Measurements from ENCODE around the gene FKBP2.
A peak's percentile ranks its signal among the peaks of the same experiment; 100 is the strongest.

The FKBP2 gene

GRCh38 chr11:64255135-64256128 is 14.5 kb downstream of the FKBP2 start:
- H3K27ac ChIP-seq (ENCODE audit: extremely low read depth, low read depth, low read length): no peak overlapping the region
- TF ChIP-seq ZNF184 (tag by site-specific recombination; IDR thresholded peaks at IDR 0.05) (no peak), ZSCAN23 (tag by site-specific recombination; IDR thresholded peaks at IDR 0.05) (no peak), KLF1 (tag by site-specific recombination; IDR thresholded peaks at IDR 0.05) (peak; percentile 96), BCL11B (tag by site-specific recombination; IDR thresholded peaks at IDR 0.05; ENCODE audit: low read depth) (peak; percentile 74; the same call in 1 of the 2 replicates)
- peaks cover 0 to 52% of the 10 kb centered on the region in 2 experiments; a peak in 2 of 3 replicates for H3K36me3 ChIP-seq (ENCODE audit: control insufficient read depth in 2 of 2, insufficient read depth in 1 of 2, low read length in 2 of 2)
- no peak overlapping the region for H3K4me3 ChIP-seq (ENCODE audit: low read depth, low read length)
- ChIA-PET POLR2A (interaction anchor here (0.9 to 1.6 kb wide), 6 partner anchors 11 to 16 kb away, joined by 3 to 6 read pairs (median 3); no protein-coding TSS in a partner anchor), CTCF (interaction anchor here (0.6 to 1.9 kb wide), 9 partner anchors 9 to 1967 kb away, joined by 3 to 5 read pairs (median 3); partner anchors contain the start of gene PPP1R14B)
- no peaks in the 10 kb centered on the region for H3K9me3 ChIP-seq (ENCODE audit: control insufficient read depth, insufficient read depth, low read depth, low read length)
- peaks cover 10% of the 10 kb centered on the region for H3K4me1 ChIP-seq (ENCODE audit: control insufficient read depth, insufficient read depth, low read length)

GRCh38 chr11:64256300-64256699 is 15.4 kb downstream of the FKBP2 start:
- TF ChIP-seq ZNF449 (tag by site-specific recombination; IDR thresholded peaks at IDR 0.05): peak; percentile 83
- TF ChIP-seq, protein P1, sequence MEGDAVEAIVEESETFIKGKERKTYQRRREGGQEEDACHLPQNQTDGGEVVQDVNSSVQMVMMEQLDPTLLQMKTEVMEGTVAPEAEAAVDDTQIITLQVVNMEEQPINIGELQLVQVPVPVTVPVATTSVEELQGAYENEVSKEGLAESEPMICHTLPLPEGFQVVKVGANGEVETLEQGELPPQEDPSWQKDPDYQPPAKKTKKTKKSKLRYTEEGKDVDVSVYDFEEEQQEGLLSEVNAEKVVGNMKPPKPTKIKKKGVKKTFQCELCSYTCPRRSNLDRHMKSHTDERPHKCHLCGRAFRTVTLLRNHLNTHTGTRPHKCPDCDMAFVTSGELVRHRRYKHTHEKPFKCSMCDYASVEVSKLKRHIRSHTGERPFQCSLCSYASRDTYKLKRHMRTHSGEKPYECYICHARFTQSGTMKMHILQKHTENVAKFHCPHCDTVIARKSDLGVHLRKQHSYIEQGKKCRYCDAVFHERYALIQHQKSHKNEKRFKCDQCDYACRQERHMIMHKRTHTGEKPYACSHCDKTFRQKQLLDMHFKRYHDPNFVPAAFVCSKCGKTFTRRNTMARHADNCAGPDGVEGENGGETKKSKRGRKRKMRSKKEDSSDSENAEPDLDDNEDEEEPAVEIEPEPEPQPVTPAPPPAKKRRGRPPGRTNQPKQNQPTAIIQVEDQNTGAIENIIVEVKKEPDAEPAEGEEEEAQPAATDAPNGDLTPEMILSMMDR (tag by site-specific recombination; IDR thresholded peaks at IDR 0.05): no peak
- H3K4me1 ChIP-seq (ENCODE audit: control insufficient read depth, insufficient read depth, low read length): peaks cover 5% of the 10 kb centered on the region
- POLR2A ChIA-PET: interaction anchor here (0.9 to 1.6 kb wide), 4 partner anchors 12 to 15 kb away, joined by 3 to 6 read pairs (median 4); no protein-coding TSS in a partner anchor
- H3K27ac ChIP-seq (ENCODE audit: extremely low read depth, low read depth, low read length): no peak overlapping the region
- H3K36me3 ChIP-seq (ENCODE audit: control insufficient read depth in 2 of 2, insufficient read depth in 1 of 2, low read length in 2 of 2): peaks cover 0 to 57% of the 10 kb centered on the region in 2 experiments; a peak in 2 of 3 replicates
- no peak overlapping the region for H3K4me3 ChIP-seq (ENCODE audit: low read depth, low read length)
- H3K9me3 ChIP-seq (ENCODE audit: control insufficient read depth, insufficient read depth, low read depth, low read length): no peaks in the 10 kb centered on the region
- CTCF ChIA-PET: interaction anchor here (0.6 to 0.8 kb wide), 3 partner anchors 12 to 87 kb away, joined by 3 to 5 read pairs (median 3); no protein-coding TSS in a partner anchor

GRCh38 chr11:64258356-64258755 is 17.5 kb downstream of the FKBP2 start:
- no peak overlapping the region for H3K27ac ChIP-seq (ENCODE audit: extremely low read depth, low read depth, low read length)
- H3K9me3 ChIP-seq (ENCODE audit: control insufficient read depth, insufficient read depth, low read depth, low read length): no peaks in the 10 kb centered on the region
- ChIA-PET POLR2A (interaction anchor here (0.8 to 1.6 kb wide), 4 partner anchors 9 to 15 kb away, joined by 3 to 7 read pairs (median 4); no protein-coding TSS in a partner anchor), CTCF (interaction anchor here (0.6 kb wide), 1 partner anchor 9 kb away, joined by 3 read pairs; no protein-coding TSS in a partner anchor)
- no peak overlapping the region for H3K4me3 ChIP-seq (ENCODE audit: low read depth, low read length)
- no peaks in the 10 kb centered on the region for H3K4me1 ChIP-seq (ENCODE audit: control insufficient read depth, insufficient read depth, low read length)
- peaks cover 0 to 78% of the 10 kb centered on the region in 2 experiments; a peak in 2 of 3 replicates for H3K36me3 ChIP-seq (ENCODE audit: control insufficient read depth in 2 of 2, insufficient read depth in 1 of 2, low read length in 2 of 2)
- TF ChIP-seq, protein P2, sequence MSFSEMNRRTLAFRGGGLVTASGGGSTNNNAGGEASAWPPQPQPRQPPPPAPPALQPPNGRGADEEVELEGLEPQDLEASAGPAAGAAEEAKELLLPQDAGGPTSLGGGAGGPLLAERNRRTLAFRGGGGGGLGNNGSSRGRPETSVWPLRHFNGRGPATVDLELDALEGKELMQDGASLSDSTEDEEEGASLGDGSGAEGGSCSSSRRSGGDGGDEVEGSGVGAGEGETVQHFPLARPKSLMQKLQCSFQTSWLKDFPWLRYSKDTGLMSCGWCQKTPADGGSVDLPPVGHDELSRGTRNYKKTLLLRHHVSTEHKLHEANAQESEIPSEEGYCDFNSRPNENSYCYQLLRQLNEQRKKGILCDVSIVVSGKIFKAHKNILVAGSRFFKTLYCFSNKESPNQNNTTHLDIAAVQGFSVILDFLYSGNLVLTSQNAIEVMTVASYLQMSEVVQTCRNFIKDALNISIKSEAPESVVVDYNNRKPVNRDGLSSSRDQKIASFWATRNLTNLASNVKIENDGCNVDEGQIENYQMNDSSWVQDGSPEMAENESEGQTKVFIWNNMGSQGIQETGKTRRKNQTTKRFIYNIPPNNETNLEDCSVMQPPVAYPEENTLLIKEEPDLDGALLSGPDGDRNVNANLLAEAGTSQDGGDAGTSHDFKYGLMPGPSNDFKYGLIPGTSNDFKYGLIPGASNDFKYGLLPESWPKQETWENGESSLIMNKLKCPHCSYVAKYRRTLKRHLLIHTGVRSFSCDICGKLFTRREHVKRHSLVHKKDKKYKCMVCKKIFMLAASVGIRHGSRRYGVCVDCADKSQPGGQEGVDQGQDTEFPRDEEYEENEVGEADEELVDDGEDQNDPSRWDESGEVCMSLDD (tag by site-specific recombination; IDR thresholded peaks at IDR 0.05): no peak
- TF ChIP-seq ZNF37A (tag by site-specific recombination; IDR thresholded peaks at IDR 0.05) (no peak), GFI1B (tag by site-specific recombination; IDR thresholded peaks at IDR 0.05) (no peak), ZNF404 (tag by site-specific recombination; IDR thresholded peaks at IDR 0.05) (no peak), ZNF521 (tag by site-specific recombination; IDR thresholded peaks at IDR 0.05) (no peak), ZNF510 (tag by site-specific recombination; IDR thresholded peaks at IDR 0.05; ENCODE audit: insufficient replicate concordance) (no peak), BCL11B (tag by site-specific recombination; IDR thresholded peaks at IDR 0.05; ENCODE audit: low read depth) (no peak), OVOL3 (tag by site-specific recombination; IDR thresholded peaks at IDR 0.05) (no peak), KLF17 (tag by site-specific recombination; IDR thresholded peaks at IDR 0.05) (no peak), ZNF211 (tag by site-specific recombination; IDR thresholded peaks at IDR 0.05; ENCODE audit: low read depth) (no peak), ZNF433 (tag by site-specific recombination; IDR thresholded peaks at IDR 0.05; ENCODE audit: low read depth) (no peak), ZNF202 (tag by site-specific recombination; IDR thresholded peaks at IDR 0.05; ENCODE audit: borderline replicate concordance) (no peak), ZNF184 (tag by site-specific recombination; IDR thresholded peaks at IDR 0.05) (no peak), RBAK (tag by site-specific recombination; IDR thresholded peaks at IDR 0.05) (no peak)
- TF ChIP-seq, protein P3, sequence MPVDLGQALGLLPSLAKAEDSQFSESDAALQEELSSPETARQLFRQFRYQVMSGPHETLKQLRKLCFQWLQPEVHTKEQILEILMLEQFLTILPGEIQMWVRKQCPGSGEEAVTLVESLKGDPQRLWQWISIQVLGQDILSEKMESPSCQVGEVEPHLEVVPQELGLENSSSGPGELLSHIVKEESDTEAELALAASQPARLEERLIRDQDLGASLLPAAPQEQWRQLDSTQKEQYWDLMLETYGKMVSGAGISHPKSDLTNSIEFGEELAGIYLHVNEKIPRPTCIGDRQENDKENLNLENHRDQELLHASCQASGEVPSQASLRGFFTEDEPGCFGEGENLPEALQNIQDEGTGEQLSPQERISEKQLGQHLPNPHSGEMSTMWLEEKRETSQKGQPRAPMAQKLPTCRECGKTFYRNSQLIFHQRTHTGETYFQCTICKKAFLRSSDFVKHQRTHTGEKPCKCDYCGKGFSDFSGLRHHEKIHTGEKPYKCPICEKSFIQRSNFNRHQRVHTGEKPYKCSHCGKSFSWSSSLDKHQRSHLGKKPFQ (tag by site-specific recombination; IDR thresholded peaks at IDR 0.05): no peak
